Sciatic nerve (tissue), 2 donors: ENCODE data around the gene BBC3. TPM values are rescaled to one million over a fixed set of nuclear protein-coding genes. Genes with fewer than 3 reads are reported as not detected.

ENCODE experiments used
- ATAC-seq: fragments of 200-7000 bp; cut with Tn5 transposase; one replicate; pipeline ENCODE4 v1.9.1; 2020; ENCODE audit warnings: mild to moderate bottlenecking, moderate library complexity
- DNase-seq: peaks from one replicate; pipeline ENCODE4 v3.0.0-alpha.2; 2020; ENCODE audit warnings: low spot score
- intact Hi-C: fragments of 100-400 bp; cut with DNase I; formaldehyde crosslinking; loops from one replicate; pipeline ENCODE4 v1.14.2; 2022
- total RNA-seq: library from RNA; stranded (reverse); fragmentation: NEBNext Ultra II Directional; extraction: Animal tissue kit (Norgen Biotek cat#: 25700); gene quantifications from one replicate; pipeline ENCODE4 v1.2.1, GENCODE V29; 2021
- donor health status: DM: no; HTN: no; CAD: no.
- donor health status: DM: no; HTN: no; CAD: no.

Gene BBC3
- total RNA-seq, 1 donor from 2014 or later, result 5.4 TPM

- no peak for ATAC-seq
- DNase-seq, result no peak
- intact Hi-C loops, result no loop called here
Observed at GRCh38 chr19:47215581-47215980, 15.4 kb downstream of the BBC3 start.

- peak; percentile 89 for DNase-seq
- peak; percentile 79 for ATAC-seq
- intact Hi-C loops, result no loop called here
Observed at GRCh38 chr19:47210689-47211316, 20.2 kb downstream of the BBC3 start.

GRCh38 chr19:47210180-47210490 lies 20.9 kb downstream of the BBC3 start:
- no peak for DNase-seq
- intact Hi-C loops, result no loop called here
- ATAC-seq, result no peak

- no peak for DNase-seq
- intact Hi-C loops, result loop anchor here (5.0 kb wide), 1 partner anchor 33 kb away; no protein-coding TSS in a partner anchor
- ATAC-seq, result no peak
Observed at GRCh38 chr19:47209319-47210179, 21.4 kb downstream of the BBC3 start.

- intact Hi-C loops, result loop anchor here (5.0 kb wide), 2 partner anchors 46 to 801 kb away; no protein-coding TSS in a partner anchor
- no peak for DNase-seq
- no peak for ATAC-seq
Observed at GRCh38 chr19:47203254-47203653, 27.7 kb downstream of the BBC3 start.

- intact Hi-C loops, result loop anchor here (5.0 kb wide), 2 partner anchors 43 to 798 kb away; no protein-coding TSS in a partner anchor
- DNase-seq (no peak), ATAC-seq (no peak)
Observed at GRCh38 chr19:47200530-47200929, 30.5 kb downstream of the BBC3 start.

- ATAC-seq (no peak), DNase-seq (no peak)
- intact Hi-C loops, result no loop called here
Observed at GRCh38 chr19:47197141-47197540, 33.9 kb downstream of the BBC3 start.

GRCh38 chr19:47195434-47195833 lies 35.6 kb downstream of the BBC3 start:
- no peak for DNase-seq
- intact Hi-C loops, result no loop called here
- no peak for ATAC-seq

- intact Hi-C loops, result no loop called here
- no peak for DNase-seq
- peak; percentile 74 for ATAC-seq
Observed at GRCh38 chr19:47190167-47190727, 40.8 kb downstream of the BBC3 start.

GRCh38 chr19:47188507-47189033 lies 42.4 kb downstream of the BBC3 start:
- ATAC-seq (no peak), DNase-seq (no peak)
- intact Hi-C loops, result no loop called here

GRCh38 chr19:47187797-47188196 lies 43.2 kb downstream of the BBC3 start:
- ATAC-seq (no peak), DNase-seq (no peak)
- intact Hi-C loops, result no loop called here

- DNase-seq (no peak), ATAC-seq (no peak)
- intact Hi-C loops, result no loop called here
Observed at GRCh38 chr19:47187335-47187655, 43.7 kb downstream of the BBC3 start.

- no peak for ATAC-seq
- DNase-seq, result no peak
- intact Hi-C loops, result no loop called here
Observed at GRCh38 chr19:47186446-47187334, 44.3 kb downstream of the BBC3 start.

GRCh38 chr19:47183601-47184000 lies 47.4 kb downstream of the BBC3 start:
- intact Hi-C loops, result no loop called here
- ATAC-seq, result no peak
- no peak for DNase-seq

- DNase-seq, result no peak
- intact Hi-C loops, result no loop called here
- ATAC-seq, result no peak
Observed at GRCh38 chr19:47179653-47180310, 51.2 kb downstream of the BBC3 start.

GRCh38 chr19:47176627-47177090 lies 54.3 kb downstream of the BBC3 start:
- peak; percentile 89 for ATAC-seq
- DNase-seq, result no peak
- intact Hi-C loops, result no loop called here

GRCh38 chr19:47176071-47176626 lies 54.9 kb downstream of the BBC3 start:
- intact Hi-C loops, result no loop called here
- DNase-seq (no peak), ATAC-seq (peak; percentile 25)
